Activated naive CD4-positive, alpha-beta T cell treated with anti-CD3 and anti-CD28 coated beads for 36 hours (primary cell): Measurements from ENCODE around the gene CSTPP1. TPM values are rescaled to one million over a fixed set of nuclear protein-coding genes. Genes with fewer than 3 reads are reported as not detected.
"Not testable (repeated sequence)": the region's sequence is repeated elsewhere in the genome, so short reads cannot be mapped to it uniquely, and the experiment has no call there.

Experiments used
- CTCF ChIA-PET: fragments of 350-600 bp; sonication (Branson Sonifier 250); formaldehyde crosslinking; loops from one replicate; lab custom pipeline; 2021; ENCODE audit warnings: antibody characterized with exemption; lab: Charles Lee
- DNase-seq: peaks from one replicate; pipeline ENCODE4 v3.0.0-alpha.2; 2020
- H3K27ac Mint-ChIP-seq: one replicate; pipeline ENCODE4 v1.8.0; 2021; ENCODE audit warnings: mild to moderate bottlenecking, mixed read lengths
- H3K27me3 Mint-ChIP-seq: one replicate; pipeline ENCODE4 v1.8.0; 2021; ENCODE audit warnings: low read depth, mixed read lengths
- H3K36me3 Mint-ChIP-seq: one replicate; pipeline ENCODE4 v1.8.0; 2021; ENCODE audit warnings: low read depth, mixed read lengths
- H3K4me1 Mint-ChIP-seq: one replicate; pipeline ENCODE4 v1.8.0; 2021; ENCODE audit warnings: low read depth, mixed read lengths
- H3K4me3 Mint-ChIP-seq: one replicate; pipeline ENCODE4 v1.8.0; 2021; ENCODE audit warnings: mild to moderate bottlenecking, moderate library complexity, mixed read lengths
- H3K9me3 Mint-ChIP-seq: one replicate; pipeline ENCODE4 v1.8.0; 2021; ENCODE audit warnings: mixed read lengths
- intact Hi-C: fragments of 100-400 bp; cut with micrococcal nuclease; formaldehyde crosslinking; loops from one replicate; pipeline ENCODE4 v1.15.1; 2023
- microRNA-seq: library from miRNA; unstranded; fragments of <30 nt; microRNA quantifications from one replicate; pipeline ENCODE4 v1.2.0, GENCODE V29; 2022; ENCODE audit warnings: borderline microRNAs expressed, borderline replicate concordance
- total RNA-seq, 2 experiments: library from RNA; stranded (reverse); gene quantifications; one replicate each; pipeline ENCODE4 v1.2.3, GENCODE V29; 2021

Gene CSTPP1
- total RNA-seq, 2 experiments from 2014 or later = 14.0 TPM

- Mint-ChIP-seq H3K9me3 (no peaks in the 10 kb centered on the region), H3K27me3 (peaks cover 14% of the 10 kb centered on the region), H3K27ac (no peak overlapping the region), H3K36me3 (no peaks in the 10 kb centered on the region), H3K4me1 (peaks cover 2% of the 10 kb centered on the region), H3K4me3 (no peak overlapping the region)
- intact Hi-C loops = no loop called here
- CTCF ChIA-PET = no interaction called here
- DNase-seq = no peak
Observed at GRCh38 chr11:47192111-47192510, 255.6 kb downstream of the CSTPP1 start.

DNA sequence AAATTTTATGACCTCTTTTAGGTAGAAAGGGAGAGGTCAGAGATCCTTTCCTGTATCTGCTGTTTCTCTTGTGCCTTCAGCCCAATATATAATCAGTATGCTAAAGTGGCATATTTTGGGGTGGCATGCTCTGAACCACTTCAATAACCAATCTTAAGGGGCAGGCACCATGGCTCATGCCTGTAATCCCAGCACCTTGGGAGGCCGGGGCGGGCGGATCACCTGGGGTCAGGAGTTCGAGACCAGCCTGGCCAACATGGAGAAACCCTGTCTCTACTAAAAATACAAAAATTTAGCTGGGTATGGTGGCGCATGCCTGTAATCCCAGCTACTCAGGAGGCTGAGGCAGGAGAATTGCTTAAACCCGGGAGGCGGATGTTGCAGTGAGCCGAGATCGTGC lies 261.6 kb downstream of the CSTPP1 start:
- H3K27me3 Mint-ChIP-seq, H3K4me1 Mint-ChIP-seq, H3K4me3 Mint-ChIP-seq, H3K9me3 Mint-ChIP-seq, H3K36me3 Mint-ChIP-seq, CTCF ChIA-PET, DNase-seq, intact Hi-C loops, H3K27ac Mint-ChIP-seq: not testable (repeated sequence)

- H3K36me3 Mint-ChIP-seq = no peaks in the 10 kb centered on the region
- H3K9me3 Mint-ChIP-seq = no peaks in the 10 kb centered on the region
- DNase-seq = no peak
- CTCF ChIA-PET = interaction anchor here (0.7 kb wide), 1 partner anchor 14 kb away, joined by 3 read pairs; the partner anchor contains the start of gene DDB2
- H3K4me3 Mint-ChIP-seq = no peak overlapping the region
- no peak overlapping the region for H3K27ac Mint-ChIP-seq
- H3K27me3 Mint-ChIP-seq = no peaks in the 10 kb centered on the region
- H3K4me1 Mint-ChIP-seq = no peaks in the 10 kb centered on the region
- intact Hi-C loops = no loop called here
Observed at GRCh38 chr11:47201015-47201414, 264.5 kb downstream of the CSTPP1 start.

- CTCF ChIA-PET = interaction anchor here (0.8 kb wide), 1 partner anchor 8 kb away, joined by 3 read pairs; no protein-coding TSS in a partner anchor
- no peaks in the 10 kb centered on the region for H3K9me3 Mint-ChIP-seq
- H3K4me1 Mint-ChIP-seq = no peaks in the 10 kb centered on the region
- H3K4me3 Mint-ChIP-seq = no peak overlapping the region
- intact Hi-C loops = no loop called here
- no peaks in the 10 kb centered on the region for H3K36me3 Mint-ChIP-seq
- no peak for DNase-seq
- no peaks in the 10 kb centered on the region for H3K27me3 Mint-ChIP-seq
- no peak overlapping the region for H3K27ac Mint-ChIP-seq
Observed at GRCh38 chr11:47202576-47202975, 266.0 kb downstream of the CSTPP1 start.

DNA sequence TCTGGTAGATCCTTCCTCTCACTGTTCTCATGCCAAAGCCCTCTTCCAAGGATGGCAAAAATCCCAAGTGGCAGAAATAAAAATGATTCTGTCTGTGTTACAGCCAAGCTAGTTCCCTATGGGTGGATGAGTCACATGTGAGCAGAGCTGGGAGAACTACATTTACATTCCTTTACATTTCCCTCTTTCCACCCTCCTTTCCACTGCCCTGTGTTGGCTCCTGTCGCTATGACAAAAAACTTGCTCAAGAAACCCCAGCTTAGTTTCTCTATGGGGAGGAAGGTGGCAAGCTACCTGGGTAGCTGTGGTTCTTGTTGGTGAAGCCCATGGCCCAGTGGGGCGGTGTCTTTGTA lies 268.1 kb downstream of the CSTPP1 start:
- CTCF ChIA-PET = interaction anchor here (0.6 kb wide), 2 partner anchors 29 to 125 kb away, joined by 3 to 4 read pairs; no protein-coding TSS in a partner anchor
- Mint-ChIP-seq H3K27ac (no peak overlapping the region), H3K9me3 (no peaks in the 10 kb centered on the region), H3K4me1 (no peaks in the 10 kb centered on the region), H3K27me3 (no peaks in the 10 kb centered on the region), H3K4me3 (no peak overlapping the region), H3K36me3 (no peaks in the 10 kb centered on the region)
- intact Hi-C loops = no loop called here
- no peak for DNase-seq

GRCh38 chr11:47206577-47206976 lies 270.0 kb downstream of the CSTPP1 start:
- CTCF ChIA-PET, intact Hi-C loops, DNase-seq, H3K36me3 Mint-ChIP-seq, H3K4me1 Mint-ChIP-seq, H3K9me3 Mint-ChIP-seq, H3K27ac Mint-ChIP-seq, H3K27me3 Mint-ChIP-seq, H3K4me3 Mint-ChIP-seq: not testable (repeated sequence)

DNA sequence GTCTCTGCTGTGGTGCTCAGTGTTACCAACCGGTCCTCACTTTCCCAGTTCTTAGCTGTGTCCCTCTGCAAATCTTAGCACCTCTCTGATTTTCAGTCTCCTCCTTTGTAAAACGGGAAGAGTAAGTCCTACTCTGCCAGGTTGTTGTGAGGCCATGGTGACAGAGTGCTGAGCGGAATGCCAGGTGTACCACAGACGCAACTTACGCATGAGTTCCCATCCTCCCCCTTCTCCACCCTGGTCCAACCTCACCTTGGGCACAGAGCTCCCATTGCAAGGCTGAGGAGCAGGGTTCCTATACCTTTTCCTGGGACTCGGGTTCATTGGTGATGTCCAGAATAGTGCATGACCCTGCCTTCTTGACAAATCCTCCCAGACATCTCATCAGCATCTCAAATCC lies 270.9 kb downstream of the CSTPP1 start:
- Mint-ChIP-seq H3K4me3 (no peak overlapping the region), H3K4me1 (no peaks in the 10 kb centered on the region), H3K27ac (no peak overlapping the region), H3K9me3 (no peaks in the 10 kb centered on the region), H3K27me3 (no peaks in the 10 kb centered on the region), H3K36me3 (no peaks in the 10 kb centered on the region)
- CTCF ChIA-PET = interaction anchor here (0.5 kb wide), 1 partner anchor 54 kb away, joined by 3 read pairs; no protein-coding TSS in a partner anchor
- DNase-seq = no peak
- intact Hi-C loops = no loop called here

- H3K4me1 Mint-ChIP-seq, DNase-seq, H3K9me3 Mint-ChIP-seq, intact Hi-C loops, H3K27me3 Mint-ChIP-seq, H3K4me3 Mint-ChIP-seq, H3K27ac Mint-ChIP-seq, H3K36me3 Mint-ChIP-seq: not testable (repeated sequence)
- CTCF ChIA-PET = interaction anchor here (0.5 kb wide), 1 partner anchor 54 kb away, joined by 3 read pairs; no protein-coding TSS in a partner anchor
Observed at GRCh38 chr11:47208008-47208552, 271.5 kb downstream of the CSTPP1 start.

- no peak for DNase-seq
- H3K36me3 Mint-ChIP-seq = no peaks in the 10 kb centered on the region
- H3K27me3 Mint-ChIP-seq = no peaks in the 10 kb centered on the region
- H3K4me1 Mint-ChIP-seq = peaks cover 2% of the 10 kb centered on the region
- intact Hi-C loops = no loop called here
- CTCF ChIA-PET = no interaction called here
- no peaks in the 10 kb centered on the region for H3K9me3 Mint-ChIP-seq
- H3K27ac Mint-ChIP-seq = no peak overlapping the region
- H3K4me3 Mint-ChIP-seq = no peak overlapping the region
Observed at GRCh38 chr11:47208628-47209027, 272.1 kb downstream of the CSTPP1 start.

Small RNA genes within 50 kb of the gene (microRNA-seq; reads per million reads assigned to microRNA genes)
- not detected for gene MIR6745

Other genes with a start within 250 kb of the CSTPP1 start
- 10 to 100 TPM; 31.2 to 32.6 TPM for gene ARHGAP1, start 236.1 kb upstream of the CSTPP1 start, total RNA-seq
- gene ZNF408, start 235.7 kb upstream of the CSTPP1 start, total RNA-seq = 1 to 10 TPM; 7.3 to 7.6 TPM
- gene F2, start 217.5 kb upstream of the CSTPP1 start, total RNA-seq = not detected
- gene CKAP5, start 90.5 kb upstream of the CSTPP1 start, total RNA-seq = 100 to 1,000 TPM; 205 to 216 TPM
- under 1 TPM; 0.32 to 0.52 TPM for gene LRP4, start 18.2 kb upstream of the CSTPP1 start, total RNA-seq
- gene ARFGAP2, start 240.1 kb downstream of the CSTPP1 start, total RNA-seq = 10 to 100 TPM; 75.1 to 78.7 TPM
- gene PACSIN3, start 249.7 kb downstream of the CSTPP1 start, total RNA-seq = 1 to 10 TPM; 6.5 to 7.2 TPM